ENCODE results near the gene CALR. TPM values are rescaled to one million over a fixed set of nuclear protein-coding genes. Genes with fewer than 3 reads are reported as not detected.

CALR gene
- total RNA-seq, 4 donors from 2014 or later, result 262 to 577 (median 513) TPM

GRCh38 chr19:12990431-12990830 lies 52.0 kb downstream of the CALR start:
- Histone ChIP-seq H3K4me3 (no peak overlapping the region), H3K27me3 (no peaks in the 10 kb centered on the region), H3K4me1 (peaks cover 0 to 23% (median 3%) of the 10 kb centered on the region in 3 donors), H3K36me3 (no peaks in the 10 kb centered on the region), H3K9me3 (no peaks in the 10 kb centered on the region), H3K27ac (no peak overlapping the region)
- intact Hi-C loops (cut with DNase I), result no loop called here
- WGBS, 2 donors, result 64 to 68% methylated on average over 12 to 16 of the region's 22 CpGs
- TF ChIP-seq CTCF (IDR thresholded peaks at IDR 0.05) (no peak), POLR2A (IDR thresholded peaks at IDR 0.05) (no peak)
- no peak for DNase-seq

GRCh38 chr19:12990853-12991252 lies 52.4 kb downstream of the CALR start:
- Histone ChIP-seq H3K4me1 (peaks cover 0 to 23% (median 3%) of the 10 kb centered on the region in 3 donors), H3K27ac (no peak overlapping the region), H3K27me3 (no peaks in the 10 kb centered on the region), H3K9me3 (no peaks in the 10 kb centered on the region), H3K4me3 (no peak overlapping the region), H3K36me3 (no peaks in the 10 kb centered on the region)
- no peak for TF ChIP-seq CTCF (IDR thresholded peaks at IDR 0.05)
- WGBS, 2 donors, result 61 to 72% methylated on average over 3 of the region's 3 CpGs
- no peak for DNase-seq
- intact Hi-C loops (cut with DNase I), result no loop called here

- TF ChIP-seq CTCF (IDR thresholded peaks at IDR 0.05) (no peak), POLR2A (IDR thresholded peaks at IDR 0.05) (no peak)
- WGBS, 2 donors, result 93 to 95% methylated on average over 5 of the region's 5 CpGs
- peaks cover 0 to 3% (median 0%) of the 10 kb centered on the region in 4 donors for H3K27me3 ChIP-seq
- H3K4me3 ChIP-seq, result no peak overlapping the region
- no peaks in the 10 kb centered on the region for H3K36me3 ChIP-seq
- no peak for DNase-seq
- peaks cover 0 to 25% (median 3%) of the 10 kb centered on the region in 3 donors for H3K4me1 ChIP-seq
- no peak overlapping the region for H3K27ac ChIP-seq
- no peaks in the 10 kb centered on the region for H3K9me3 ChIP-seq
- intact Hi-C loops (cut with DNase I), result no loop called here
Observed at GRCh38 chr19:12991296-12991695, 52.9 kb downstream of the CALR start.

GRCh38 chr19:12992729-12993128 lies 54.3 kb downstream of the CALR start:
- WGBS, 2 donors, result 90 to 98% methylated on average over 9 to 11 of the region's 11 CpGs
- peaks cover 0 to 3% (median 0%) of the 10 kb centered on the region in 4 donors for H3K27me3 ChIP-seq

GRCh38 chr19:12993562-12993961 lies 55.2 kb downstream of the CALR start:
- H3K27me3 ChIP-seq, result peaks cover 0 to 3% (median 0%) of the 10 kb centered on the region in 4 donors
- 56 to 60% methylated on average over 3 to 7 of the region's 7 CpGs for WGBS, 2 donors

More at GRCh38 chr19:12992729-12993128, 54.3 kb downstream of the CALR start:
- Histone ChIP-seq H3K36me3 (no peaks in the 10 kb centered on the region), H3K4me1 (peaks cover 0 to 39% (median 6%) of the 10 kb centered on the region in 3 donors), H3K9me3 (no peaks in the 10 kb centered on the region), H3K27ac (no peak overlapping the region), H3K4me3 (no peak overlapping the region)
- TF ChIP-seq POLR2A (IDR thresholded peaks at IDR 0.05) (no peak), CTCF (IDR thresholded peaks at IDR 0.05) (no peak)
- intact Hi-C loops (cut with DNase I), result no loop called here
- DNase-seq, result no peak

More at GRCh38 chr19:12993562-12993961, 55.2 kb downstream of the CALR start:
- Histone ChIP-seq H3K4me1 (peaks cover 0 to 47% (median 14%) of the 10 kb centered on the region in 3 donors), H3K27ac (peak overlapping the region in 2 of 4 donors; percentile 40 to 91), H3K4me3 (no peak overlapping the region), H3K9me3 (no peaks in the 10 kb centered on the region), H3K36me3 (no peaks in the 10 kb centered on the region)
- intact Hi-C loops (cut with DNase I), result no loop called here
- DNase-seq, result no peak
- TF ChIP-seq CTCF (IDR thresholded peaks at IDR 0.05) (no peak), POLR2A (IDR thresholded peaks at IDR 0.05) (no peak)

Small RNA genes within 50 kb of the gene (small RNA-seq; reads per million reads assigned to genes)
- gene MIR5695, result 0 to 0.21 (median 0.07) reads per million in 4 donors
- 0.15 to 0.95 (median 0.40) reads per million in 4 donors for gene MIR6515

Other genes starting within 250 kb of the CALR start
- gene FBXW9, start 242.0 kb upstream of the CALR start, total RNA-seq, result 10 to 100 TPM in 3 of 4 donors, 1 to 10 TPM in 1; 9.6 to 13.4 (median 11.9) TPM
- 10 to 100 TPM; 25.5 to 57.8 (median 43.5) TPM for gene TNPO2, start 214.7 kb upstream of the CALR start, total RNA-seq
- 100 to 1,000 TPM; 258 to 302 (median 280) TPM for gene TRIR, start 203.9 kb upstream of the CALR start, total RNA-seq
- 10 to 100 TPM; 36.8 to 69.9 (median 51.2) TPM for gene GET3, start 201.1 kb upstream of the CALR start, total RNA-seq
- gene BEST2, start 186.8 kb upstream of the CALR start, total RNA-seq, result 1 to 10 TPM in 1 of 4 donors, under 1 TPM in 1, not detected in 2; 0.27 to 1.3 TPM
- 10 to 100 TPM; 41.4 to 76.5 (median 61.6) TPM for gene HOOK2, start 163.1 kb upstream of the CALR start, total RNA-seq
- 100 to 1,000 TPM; 260 to 945 (median 388) TPM for gene JUNB, start 147.1 kb upstream of the CALR start, total RNA-seq
- 100 to 1,000 TPM; 211 to 436 (median 345) TPM for gene PRDX2, start 136.8 kb upstream of the CALR start, total RNA-seq
- not detected for gene THSD8, start 136.5 kb upstream of the CALR start, total RNA-seq
- gene RNASEH2A, start 132.0 kb upstream of the CALR start, total RNA-seq, result 10 to 100 TPM in 3 of 4 donors, 1 to 10 TPM in 1; 7.1 to 19.2 (median 14.9) TPM
- gene RTBDN, start 104.0 kb upstream of the CALR start, total RNA-seq, result not detected
- gene MAST1, start 100.1 kb upstream of the CALR start, total RNA-seq, result under 1 TPM in 1 of 4 donors, not detected in 3; 0.42 TPM
- gene DNASE2, start 57.2 kb upstream of the CALR start, total RNA-seq, result 10 to 100 TPM; 12.3 to 27.9 (median 20.4) TPM
- gene KLF1, start 51.4 kb upstream of the CALR start, total RNA-seq, result not detected
- gene GCDH, start 47.4 kb upstream of the CALR start, total RNA-seq, result 10 to 100 TPM; 20.9 to 44.1 (median 34.9) TPM
- 1 to 10 TPM in 1 of 4 donors, not detected in 3; 2.2 TPM for gene SYCE2, start 19.3 kb upstream of the CALR start, total RNA-seq
- 10 to 100 TPM; 47.7 to 53.8 (median 51.0) TPM for gene FARSA, start 4.9 kb upstream of the CALR start, total RNA-seq
- gene RAD23A, start 7.3 kb downstream of the CALR start, total RNA-seq, result 10 to 100 TPM; 67.7 to 87.4 (median 82.4) TPM
- 10 to 100 TPM; 34.4 to 59.7 (median 44.9) TPM for gene GADD45GIP1, start 18.6 kb downstream of the CALR start, total RNA-seq
- not detected for gene DAND5, start 31.0 kb downstream of the CALR start, total RNA-seq
- gene NFIX, start 56.9 kb downstream of the CALR start, total RNA-seq, result 10 to 100 TPM; 32.3 to 81.2 (median 51.6) TPM
- 10 to 100 TPM in 1 of 4 donors, 1 to 10 TPM in 3; 2.1 to 13.0 (median 3.9) TPM for gene LYL1, start 164.2 kb downstream of the CALR start, total RNA-seq
- gene TRMT1, start 178.1 kb downstream of the CALR start, total RNA-seq, result 10 to 100 TPM; 19.4 to 42.5 (median 29.0) TPM
- 10 to 100 TPM; 26.7 to 45.5 (median 37.1) TPM for gene NACC1, start 179.7 kb downstream of the CALR start, total RNA-seq
- 10 to 100 TPM; 50.3 to 80.4 (median 69.3) TPM for gene STX10, start 211.8 kb downstream of the CALR start, total RNA-seq
- 100 to 1,000 TPM in 1 of 4 donors, 10 to 100 TPM in 3; 46.5 to 118 (median 76.9) TPM for gene IER2, start 211.8 kb downstream of the CALR start, total RNA-seq